Spleen (tissue), 7 donors: ENCODE measurements around the gene ZBTB4.

Experiments used
- CTCF ChIP-seq, 11 experiments: fragments of 200-600 bp in 7 of 11; fragments of 450-650 bp in 4 of 11; sonication (generic) in 4 of 11; IDR thresholded peaks in 8 of 11; conservative IDR thresholded peaks in 3 of 11; 1 replicate in 7 of 11; 2 replicates in 4 of 11; pipeline versions ENCODE4 v1.4.0 to v1.8.0; 2016 to 2021; ENCODE audit warnings: antibody characterized with exemption in 11 of 11, inconsistent platforms in 4 of 11, mild to moderate bottlenecking in 1 of 11
- POLR2A ChIP-seq, 3 donors: fragments of 450-650 bp; IDR thresholded peaks; one replicate each; pipeline ENCODE4 v1.5.1; 2017; ENCODE audit warnings: antibody characterized with exemption in 3 of 3, mild to moderate bottlenecking in 1 of 3
- POLR2AphosphoS5 ChIP-seq, 3 donors: sonication (generic); formaldehyde crosslinking; IDR thresholded peaks; one replicate each; pipeline ENCODE4 v1.5.1; 2017; ENCODE audit warnings: antibody characterized with exemption in 3 of 3
- donor health status: DM: no; HTN: no; CAD: no; lungs with moderate emphysema.
- donor health status: DM: no; HTN: no; CAD: no.
- donor health status: DM: no; HTN: no; CAD: no.

GRCh38 chr17:7462474-7463371 is 16.7 kb downstream of the ZBTB4 start:
- TF ChIP-seq POLR2AphosphoS5 (IDR thresholded peaks at IDR 0.05) (peak; percentile 17 to 60 (median 50)), CTCF (IDR thresholded peaks at IDR 0.05 in 8 of 11, conservative IDR thresholded peaks at IDR 0.05 in 3 of 11) (no peak), POLR2A (IDR thresholded peaks at IDR 0.05) (no peak)
